Adrenal gland (tissue), 12 donors: ENCODE data around the gene KLHL29. TPM values are rescaled to one million over a fixed set of nuclear protein-coding genes. Genes with fewer than 3 reads are reported as not detected.

Experiments
- DNase-seq, 7 donors: peaks; one replicate each; pipeline ENCODE4 v3.0.0-alpha.2; 2019 to 2020
- H3K27ac ChIP-seq, 5 donors: fragments of 200-600 bp; sonication (generic) in 4 of 5; 1 replicate in 3 of 5; 2 replicates in 2 of 5; pipeline versions ENCODE4 v1.5.1 to v1.8.0; 2016 to 2020; ENCODE audit warnings: mild to moderate bottlenecking in 1 of 5
- H3K27me3 ChIP-seq: fragments of 200-600 bp; 2 replicates; pipeline ENCODE4 v1.8.0; 2021
- H3K36me3 ChIP-seq, 2 donors: fragments of 200-600 bp; replicated peaks in 1 of 2; 1 replicate in 1 of 2; 2 replicates in 1 of 2; pipeline versions ENCODE4 v1.5.1 to v1.8.0; 2018 to 2022
- H3K4me1 ChIP-seq, 2 donors: fragments of 200-600 bp; replicated peaks in 1 of 2; 1 replicate in 1 of 2; 2 replicates in 1 of 2; pipeline versions ENCODE4 v1.5.1 to v1.8.0; 2018 to 2021
- H3K4me3 ChIP-seq, 4 donors: fragments of 200-600 bp; sonication (generic) in 3 of 4; one replicate each; pipeline ENCODE4 v1.5.1; 2016 to 2018
- H3K9me3 ChIP-seq, 3 donors: fragments of 200-600 bp; sonication (generic) in 1 of 3; replicated peaks in 1 of 3; 1 replicate in 2 of 3; 2 replicates in 1 of 3; pipeline versions ENCODE4 v1.5.1 to v1.8.0; 2016 to 2021
- CTCF ChIP-seq, 6 experiments: fragments of 450-650 bp in 4 of 6; fragments of 200-600 bp in 2 of 6; sonication (generic) in 1 of 6; IDR thresholded peaks; 1 replicate in 5 of 6; 2 replicates in 1 of 6; pipeline versions ENCODE4 v1.5.1 to v1.8.0; 2016 to 2021; ENCODE audit warnings: antibody characterized with exemption in 6 of 6, mild to moderate bottlenecking in 2 of 6, moderate library complexity in 1 of 6
- POLR2A ChIP-seq, 2 donors: fragments of 450-650 bp; IDR thresholded peaks; one replicate each; pipeline ENCODE4 v1.6.1; 2017; ENCODE audit warnings: antibody characterized with exemption in 2 of 2, mild to moderate bottlenecking in 2 of 2, moderate library complexity in 1 of 2
- WGBS, 4 donors: extraction: QIAGEN DNeasy Blood & Tissue Kit in 2 of 4; methylation state at CpG; one replicate each; pipeline versions ENCODE4 v1.1.5 to v1.1.7; 2013 to 2017; 5-methylcytosine and 5-hydroxymethylcytosine counted together
- intact Hi-C, 2 donors: fragments of 100-400 bp; cut with DNase I; formaldehyde crosslinking; loops; one replicate each; pipeline versions ENCODE4 v1.14.1 to v1.15.0; 2022 to 2023
- polyA plus RNA-seq, 3 donors: library from polyadenylated mRNA; stranded (reverse); fragments of 200-250 nt in 2 of 3; fragments of 350-450 nt in 1 of 3; fragmentation: Illumina TruSeq in 1 of 3; extraction: RNeasy Lipid Tissue Mini Kit (QIAGEN cat#74804) in 1 of 3; gene quantifications; one replicate each; pipeline ENCODE4 v1.2.3, GENCODE V29; 2013 to 2014
- total RNA-seq, 9 donors: library from RNA; depleted of rRNA in 4 of 9; stranded (reverse); fragments of >200 nt in 4 of 9; fragments of 120-200 nt in 1 of 9; fragmentation: NEBNext Ultra II Directional in 1 of 9; extraction: Animal tissue kit (Norgen Biotek cat#: 25700) in 1 of 9; gene quantifications; one replicate each; pipeline versions ENCODE4 v1.1.0 to v1.2.4, GENCODE V29; 2013 to 2023
- donor health status: healthy with polysubstance abuse.
- donor health status: Bipolar disorder and iron deficiency.
- donor health status: DM: yes; HTN: yes; CAD: no.
- donor health status: DM: no; HTN: no; CAD: no.
- donor health status: DM: no; HTN: no; CAD: no.
- donor health status: DM: yes; HTN: yes; CAD: no.

The KLHL29 gene
- total and polyA plus RNA-seq, 12 donors, result 1.9 to 24.5 (median 15.7) TPM

GRCh38 chr2:23530206-23530908, 145.4 kb downstream of the KLHL29 start:
- no peaks in the 10 kb centered on the region for H3K36me3 ChIP-seq
- intact Hi-C loops, result no loop called here
- WGBS, 4 donors, result 86 to 94% (median 88%) methylated on average over 9 to 12 of the region's 12 CpGs
- TF ChIP-seq CTCF (IDR thresholded peaks at IDR 0.05) (no peak), POLR2A (IDR thresholded peaks at IDR 0.05) (no peak)
- no peaks in the 10 kb centered on the region for H3K27me3 ChIP-seq
- no peak overlapping the region for H3K27ac ChIP-seq
- no peaks in the 10 kb centered on the region for H3K9me3 ChIP-seq
- DNase-seq, result no peak
- H3K4me1 ChIP-seq, result peaks cover 2 to 21% of the 10 kb centered on the region in 2 donors
- no peak overlapping the region for H3K4me3 ChIP-seq

GRCh38 chr2:23530909-23531276, 145.9 kb downstream of the KLHL29 start:
- no peaks in the 10 kb centered on the region for H3K9me3 ChIP-seq
- no peaks in the 10 kb centered on the region for H3K27me3 ChIP-seq
- no peak overlapping the region for H3K27ac ChIP-seq
- H3K36me3 ChIP-seq, result no peaks in the 10 kb centered on the region
- peaks cover 0 to 16% of the 10 kb centered on the region in 2 donors for H3K4me1 ChIP-seq
- WGBS, 4 donors, result 84 to 94% (median 88%) methylated on average over 5 of the region's 5 CpGs
- DNase-seq, result no peak
- TF ChIP-seq CTCF (IDR thresholded peaks at IDR 0.05) (no peak), POLR2A (IDR thresholded peaks at IDR 0.05) (no peak)
- intact Hi-C loops, result no loop called here
- H3K4me3 ChIP-seq, result no peak overlapping the region

GRCh38 chr2:23531280-23531679, 146.3 kb downstream of the KLHL29 start:
- no peak for DNase-seq
- TF ChIP-seq POLR2A (IDR thresholded peaks at IDR 0.05) (no peak), CTCF (IDR thresholded peaks at IDR 0.05) (no peak)
- Histone ChIP-seq H3K27ac (no peak overlapping the region), H3K4me3 (no peak overlapping the region), H3K4me1 (peaks cover 0 to 14% of the 10 kb centered on the region in 2 donors), H3K9me3 (no peaks in the 10 kb centered on the region), H3K27me3 (no peaks in the 10 kb centered on the region), H3K36me3 (no peaks in the 10 kb centered on the region)
- intact Hi-C loops, result no loop called here
- 93 to 100% (median 95%) methylated on average over 6 to 11 of the region's 11 CpGs for WGBS, 4 donors

- no peak for TF ChIP-seq POLR2A (IDR thresholded peaks at IDR 0.05)
- no peak for TF ChIP-seq CTCF (IDR thresholded peaks at IDR 0.05)
- Histone ChIP-seq H3K4me3 (no peak overlapping the region), H3K27ac (peak overlapping the region in 2 of 5 donors; percentile 40 to 43), H3K27me3 (no peaks in the 10 kb centered on the region), H3K9me3 (no peaks in the 10 kb centered on the region), H3K36me3 (no peaks in the 10 kb centered on the region), H3K4me1 (peaks cover 0 to 14% of the 10 kb centered on the region in 2 donors)
- intact Hi-C loops, result no loop called here
- DNase-seq, result no peak
- 83 to 88% (median 87%) methylated on average over 8 of the region's 8 CpGs for WGBS, 4 donors
Measured at GRCh38 chr2:23531881-23532280, 146.9 kb downstream of the KLHL29 start.
